Ishikawa (cell line): ENCODE results near the gene MOB3B.

Experiments used
- CEBPB ChIP-seq: IDR thresholded peaks from 2 replicates; pipeline ENCODE4 v1.6.1; 2012
- CREB1 ChIP-seq: IDR thresholded peaks from 2 replicates; pipeline ENCODE4 v1.6.1; 2012; ENCODE audit warnings: low read depth
- EGR1 ChIP-seq: IDR thresholded peaks from 2 replicates; pipeline ENCODE4 v1.6.1; 2012
- EP300 ChIP-seq: IDR thresholded peaks from 2 replicates; pipeline ENCODE4 v1.6.1; 2012; ENCODE audit warnings: borderline replicate concordance
- FOXM1 ChIP-seq: IDR thresholded peaks from 2 replicates; pipeline ENCODE4 v1.6.1; 2012; ENCODE audit warnings: low read depth, borderline replicate concordance
- NFIC ChIP-seq: IDR thresholded peaks from 2 replicates; pipeline ENCODE4 v1.6.1; 2012
- RAD21 ChIP-seq: IDR thresholded peaks from 2 replicates; pipeline ENCODE4 v1.6.1; 2012; ENCODE audit warnings: low read depth
- TAF1 ChIP-seq: IDR thresholded peaks from 2 replicates; pipeline ENCODE4 v1.6.1; 2012; ENCODE audit warnings: low read depth, mild to moderate bottlenecking
- YY1 ChIP-seq: IDR thresholded peaks from 2 replicates; pipeline ENCODE4 v1.6.1; 2012; ENCODE audit warnings: low read depth
- TF ChIP-seq, protein P1 (sequence below): IDR thresholded peaks from 2 replicates; pipeline ENCODE4 v1.6.1; 2012; ENCODE audit warnings: low read depth, mild to moderate bottlenecking
- TF ChIP-seq, protein P2 (sequence below): IDR thresholded peaks from 2 replicates; pipeline ENCODE4 v1.6.1; 2012

- TF ChIP-seq YY1 (no peak), EGR1 (no peak), CREB1 (no peak), FOXM1 (no peak), RAD21 (no peak), EP300 (no peak), TAF1 (no peak), CEBPB (no peak), NFIC (no peak)
- TF ChIP-seq, protein P1, sequence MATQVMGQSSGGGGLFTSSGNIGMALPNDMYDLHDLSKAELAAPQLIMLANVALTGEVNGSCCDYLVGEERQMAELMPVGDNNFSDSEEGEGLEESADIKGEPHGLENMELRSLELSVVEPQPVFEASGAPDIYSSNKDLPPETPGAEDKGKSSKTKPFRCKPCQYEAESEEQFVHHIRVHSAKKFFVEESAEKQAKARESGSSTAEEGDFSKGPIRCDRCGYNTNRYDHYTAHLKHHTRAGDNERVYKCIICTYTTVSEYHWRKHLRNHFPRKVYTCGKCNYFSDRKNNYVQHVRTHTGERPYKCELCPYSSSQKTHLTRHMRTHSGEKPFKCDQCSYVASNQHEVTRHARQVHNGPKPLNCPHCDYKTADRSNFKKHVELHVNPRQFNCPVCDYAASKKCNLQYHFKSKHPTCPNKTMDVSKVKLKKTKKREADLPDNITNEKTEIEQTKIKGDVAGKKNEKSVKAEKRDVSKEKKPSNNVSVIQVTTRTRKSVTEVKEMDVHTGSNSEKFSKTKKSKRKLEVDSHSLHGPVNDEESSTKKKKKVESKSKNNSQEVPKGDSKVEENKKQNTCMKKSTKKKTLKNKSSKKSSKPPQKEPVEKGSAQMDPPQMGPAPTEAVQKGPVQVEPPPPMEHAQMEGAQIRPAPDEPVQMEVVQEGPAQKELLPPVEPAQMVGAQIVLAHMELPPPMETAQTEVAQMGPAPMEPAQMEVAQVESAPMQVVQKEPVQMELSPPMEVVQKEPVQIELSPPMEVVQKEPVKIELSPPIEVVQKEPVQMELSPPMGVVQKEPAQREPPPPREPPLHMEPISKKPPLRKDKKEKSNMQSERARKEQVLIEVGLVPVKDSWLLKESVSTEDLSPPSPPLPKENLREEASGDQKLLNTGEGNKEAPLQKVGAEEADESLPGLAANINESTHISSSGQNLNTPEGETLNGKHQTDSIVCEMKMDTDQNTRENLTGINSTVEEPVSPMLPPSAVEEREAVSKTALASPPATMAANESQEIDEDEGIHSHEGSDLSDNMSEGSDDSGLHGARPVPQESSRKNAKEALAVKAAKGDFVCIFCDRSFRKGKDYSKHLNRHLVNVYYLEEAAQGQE: no peak
- TF ChIP-seq, protein P2, sequence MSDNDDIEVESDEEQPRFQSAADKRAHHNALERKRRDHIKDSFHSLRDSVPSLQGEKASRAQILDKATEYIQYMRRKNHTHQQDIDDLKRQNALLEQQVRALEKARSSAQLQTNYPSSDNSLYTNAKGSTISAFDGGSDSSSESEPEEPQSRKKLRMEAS: no peak
Measured at GRCh38 chr9:27467486-27467885, 62.1 kb downstream of the MOB3B start.
